Measurements from ENCODE around the gene VPS37D.
"Not testable (repeated sequence)": the region's sequence is repeated elsewhere in the genome, so short reads cannot be mapped to it uniquely, and the experiment has no call there.

Gene VPS37D

DNA sequence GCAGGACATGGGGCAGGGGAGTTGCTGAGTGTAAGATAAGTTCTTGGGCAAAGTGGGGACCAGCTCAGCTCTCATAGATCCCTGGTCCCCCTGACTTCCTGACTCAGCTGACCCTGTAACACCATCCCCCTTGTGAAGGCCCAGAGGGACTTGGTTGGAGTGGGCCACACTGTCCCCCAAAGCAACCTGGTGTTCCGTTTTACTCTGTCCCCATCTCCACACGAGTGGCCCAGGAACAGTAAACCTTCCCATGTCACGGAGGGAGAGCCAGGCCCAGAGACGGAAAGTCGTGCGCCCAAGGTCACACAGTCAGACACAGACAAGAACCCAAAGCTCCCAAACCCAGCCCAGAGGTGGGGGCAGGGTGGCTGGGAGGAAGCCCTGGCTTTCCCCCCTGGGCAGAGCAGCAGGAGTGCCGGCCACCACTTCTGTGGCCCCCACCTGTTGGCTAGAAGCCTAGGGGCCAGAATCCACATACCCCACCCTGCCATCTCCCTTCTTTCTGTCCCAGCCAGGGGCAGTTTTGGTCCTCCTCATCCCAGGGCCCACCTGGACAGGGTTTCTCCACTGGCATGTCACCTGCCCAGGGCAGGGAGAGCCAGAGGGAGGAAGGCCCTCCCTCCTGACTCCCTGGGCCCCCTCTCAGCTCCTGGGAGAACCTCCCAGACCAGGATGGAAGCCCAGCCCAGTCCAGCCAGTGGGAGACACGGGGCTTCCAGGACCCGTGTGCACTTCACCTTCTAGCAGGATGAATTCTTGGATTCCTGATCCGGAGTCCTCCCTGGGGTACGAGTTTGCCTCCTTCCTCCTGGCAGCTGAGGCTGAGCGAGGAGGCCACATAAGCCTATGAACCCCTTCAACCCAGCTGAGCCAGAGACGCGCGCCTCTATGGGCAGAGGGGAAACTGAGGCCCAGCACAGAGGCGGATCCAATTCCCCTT is 20.6 kb upstream of the VPS37D start:
- DNase-seq: no peak

DNA sequence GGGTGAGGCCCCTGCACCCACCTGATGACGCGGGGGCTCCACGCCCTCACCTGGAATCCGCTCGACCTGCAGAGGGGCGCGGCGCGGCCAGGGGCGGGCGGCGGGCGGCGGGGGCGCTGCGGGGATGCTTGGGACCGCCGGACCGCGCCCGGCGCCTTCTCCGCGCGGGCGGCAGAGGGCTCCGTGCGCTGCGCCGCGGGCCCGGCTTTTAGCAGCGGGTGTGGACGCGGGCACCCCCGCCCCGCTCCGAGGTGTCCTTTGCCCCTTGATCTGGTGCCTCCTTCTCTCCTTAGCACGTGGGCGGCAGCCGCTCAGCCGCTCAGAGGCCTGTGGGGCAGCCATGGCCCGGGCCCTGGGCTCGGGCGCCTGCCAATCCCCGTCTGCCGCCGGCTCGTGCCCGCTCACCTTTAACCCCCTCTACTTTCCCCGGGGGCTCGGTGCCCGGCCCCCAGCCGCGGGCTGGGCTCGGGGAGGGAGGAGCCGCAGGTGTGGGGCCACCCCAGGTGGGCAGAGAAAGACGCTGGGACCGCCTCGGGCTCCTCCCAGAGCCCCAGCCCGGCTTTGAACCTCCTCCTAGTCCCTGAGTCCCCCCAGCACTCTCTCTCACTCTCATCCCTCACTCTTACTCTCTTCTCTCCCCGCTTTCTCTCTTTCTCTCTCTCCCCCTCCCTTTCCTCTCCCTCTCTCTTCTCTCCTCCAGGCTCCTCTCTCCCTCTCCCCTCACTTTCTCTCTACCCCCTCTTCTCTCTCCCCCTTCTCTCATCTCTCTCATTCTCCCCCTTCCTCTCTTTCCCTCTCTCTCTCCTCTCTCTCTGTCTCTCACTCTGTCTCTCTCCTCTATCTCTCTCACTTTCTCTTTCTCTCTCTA is 19.7 kb upstream of the VPS37D start:
- no peak for DNase-seq

DNA sequence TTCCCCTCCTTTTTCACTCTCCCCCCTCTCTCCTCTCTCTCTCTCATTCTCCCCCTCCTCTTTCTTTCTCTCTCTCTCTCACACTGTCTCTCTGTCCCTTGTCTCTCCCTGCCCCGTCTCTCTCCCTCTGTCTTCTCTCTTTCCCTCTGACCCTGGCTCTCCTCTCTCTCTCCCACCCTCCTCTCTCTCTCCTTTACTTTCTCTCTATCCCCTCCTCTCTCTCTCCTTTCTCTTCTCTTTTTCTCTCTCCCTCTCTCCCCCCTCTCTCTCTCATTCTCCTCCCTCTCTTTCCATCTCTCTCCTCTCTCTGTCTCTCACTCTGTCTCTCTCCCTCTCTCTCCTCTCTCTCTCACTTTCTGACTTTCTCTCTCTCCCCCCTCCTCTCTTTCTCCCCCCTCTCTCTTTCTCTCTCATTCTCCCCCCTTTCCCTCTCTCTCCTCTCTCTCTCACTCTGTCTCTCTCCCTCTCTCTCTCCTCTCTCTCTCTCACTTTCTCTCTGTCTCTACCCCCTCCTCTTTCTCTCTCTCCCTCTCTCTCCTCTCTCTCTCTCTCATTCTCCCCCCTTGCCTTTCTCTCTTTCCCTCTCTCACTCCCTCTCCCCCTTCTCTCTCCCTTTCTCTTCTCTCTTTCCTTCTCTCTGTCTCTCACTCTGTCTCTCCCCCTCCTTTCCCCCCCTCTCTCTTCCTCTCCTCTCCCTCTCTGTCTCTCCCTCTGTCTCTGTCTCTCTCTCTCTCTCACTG is 18.9 kb upstream of the VPS37D start:
- no peak for DNase-seq

DNA sequence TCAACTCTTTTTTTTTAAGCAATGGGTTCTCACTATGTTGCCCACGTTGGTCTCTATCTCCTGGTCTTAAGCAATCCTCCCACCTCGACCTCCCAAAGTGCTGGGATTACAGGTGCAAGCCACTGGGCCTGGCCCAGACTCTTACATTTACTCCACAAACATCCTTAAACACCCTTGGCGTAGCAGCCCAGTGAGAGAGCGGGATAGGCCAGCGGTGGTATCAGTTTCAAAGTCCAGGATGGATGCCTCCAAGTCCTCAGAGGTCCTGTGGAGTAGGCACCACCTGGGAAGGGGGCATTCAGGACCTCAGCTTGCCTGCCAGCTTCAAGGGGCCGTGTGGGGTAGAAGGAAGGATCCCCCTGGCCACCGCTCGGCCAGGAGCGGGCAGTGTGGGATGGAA is 18.1 kb upstream of the VPS37D start:
- no peak for DNase-seq

DNA sequence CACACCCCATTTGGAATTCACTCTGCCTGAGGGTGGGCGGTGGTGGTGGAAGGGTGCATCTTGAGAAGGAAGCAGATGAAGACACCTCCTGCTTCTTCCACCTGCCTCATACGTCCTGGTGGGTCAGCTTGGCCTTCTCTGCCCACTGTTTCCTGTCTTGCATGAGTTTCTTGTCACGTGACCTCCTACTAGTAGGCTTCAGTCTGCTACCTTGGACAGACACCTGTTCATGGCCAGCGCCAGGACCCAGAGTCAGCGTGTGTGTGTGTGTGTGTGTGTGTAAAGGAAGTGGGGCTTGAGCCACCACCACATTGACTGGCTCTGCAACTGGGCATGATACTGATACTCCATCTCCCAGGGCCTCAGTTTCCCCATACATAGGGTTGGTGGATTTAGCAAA is 17.1 kb upstream of the VPS37D start:
- DNase-seq: no peak

DNA sequence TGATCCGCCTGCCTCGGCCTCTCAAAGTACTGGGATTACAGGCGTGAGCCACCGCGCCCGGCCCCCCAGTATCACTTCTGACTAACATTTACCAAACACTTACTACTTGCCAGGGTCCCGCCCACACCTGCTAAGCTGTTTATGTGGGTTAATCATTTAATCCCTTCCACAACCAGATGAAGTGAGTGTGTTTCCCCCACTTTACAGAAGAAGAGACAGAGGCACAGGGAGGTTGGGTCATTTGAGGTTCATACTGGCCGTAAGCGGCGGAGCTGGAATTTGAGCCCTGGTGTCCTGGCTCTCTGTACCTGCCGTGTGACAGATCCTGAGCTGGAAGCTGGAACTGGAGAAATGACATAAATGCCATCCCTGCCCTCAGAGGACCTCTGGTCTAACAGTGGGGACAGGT is 15.1 kb upstream of the VPS37D start:
- DNase-seq: no peak

DNA sequence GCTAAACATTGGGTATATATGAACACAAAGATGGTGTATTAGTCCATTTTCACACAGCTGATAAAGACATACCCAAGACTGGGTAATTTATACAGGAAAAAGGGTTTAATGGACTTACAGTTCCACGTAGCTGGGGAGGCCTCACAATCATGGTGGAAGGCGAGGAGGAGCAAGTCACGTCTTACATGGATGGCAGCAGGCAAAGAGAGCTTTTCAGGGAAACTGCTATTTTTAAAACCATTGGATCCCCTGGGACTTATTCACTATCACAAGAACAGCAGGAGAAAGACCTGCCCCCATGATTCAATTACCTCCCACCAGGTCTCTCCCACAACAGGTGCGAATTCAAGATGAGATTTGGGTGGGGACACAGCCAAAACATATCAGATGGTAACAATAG is 12.3 kb upstream of the VPS37D start:
- DNase-seq: not testable (repeated sequence)

DNA sequence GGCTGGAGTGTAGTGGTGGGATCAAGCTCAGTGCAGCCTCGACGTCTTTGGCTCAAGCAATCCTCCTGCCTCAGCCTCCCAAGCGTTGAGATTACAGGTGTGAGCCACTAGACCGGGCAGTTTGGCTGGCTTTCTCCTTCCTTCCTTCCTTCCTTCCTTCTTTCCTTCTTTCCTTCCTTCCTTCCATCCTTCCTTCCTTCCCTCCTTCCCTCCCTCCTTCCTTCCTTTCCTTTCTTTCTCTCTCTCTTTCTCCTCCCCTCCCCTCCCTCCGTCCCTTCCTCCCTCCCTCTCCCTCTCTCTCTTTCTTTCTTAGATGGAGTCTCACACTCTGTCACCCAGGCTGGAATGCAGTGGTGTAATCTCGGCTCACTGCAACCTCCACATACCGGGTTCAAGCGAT is 7.6 kb upstream of the VPS37D start:
- DNase-seq: no peak

DNA sequence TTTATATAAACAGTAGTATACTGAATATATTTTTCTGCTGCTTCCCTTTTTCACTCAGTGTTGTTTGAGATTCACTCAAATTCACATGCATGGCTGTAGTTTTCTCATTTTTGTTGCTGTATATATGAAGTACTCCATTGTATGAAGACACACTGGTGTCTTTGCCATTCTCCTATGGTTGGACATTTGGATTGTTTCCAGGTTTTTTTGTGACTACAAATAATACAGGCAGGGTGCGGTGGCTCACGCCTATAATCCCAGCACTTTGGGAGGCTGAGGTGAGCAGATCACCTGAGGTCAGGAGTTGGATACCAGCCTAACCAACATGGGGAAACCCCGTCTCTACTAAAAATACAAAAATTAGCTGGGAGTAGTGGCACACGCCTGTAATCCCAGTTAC is 7.0 kb upstream of the VPS37D start:
- DNase-seq: not testable (repeated sequence)

DNA sequence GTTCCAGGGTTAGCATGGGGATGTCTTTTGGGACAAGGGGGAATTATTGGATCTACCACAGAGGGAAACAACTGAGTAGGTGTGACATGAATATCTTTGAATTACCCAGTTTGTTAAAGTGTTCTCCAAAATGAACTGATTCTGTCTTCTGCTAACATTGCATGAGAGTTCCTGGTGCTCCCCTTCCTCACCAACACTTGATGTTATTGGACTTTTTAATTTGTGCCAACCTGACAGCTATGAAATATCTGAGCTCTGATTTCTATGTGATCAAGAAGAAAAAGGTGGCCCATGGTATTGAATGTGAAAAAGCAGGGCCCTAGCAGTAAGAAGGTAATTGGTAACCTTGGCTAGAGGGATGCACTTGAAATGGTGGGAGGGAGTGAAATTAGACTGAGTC is 4.6 kb upstream of the VPS37D start:
- DNase-seq: no peak

DNA sequence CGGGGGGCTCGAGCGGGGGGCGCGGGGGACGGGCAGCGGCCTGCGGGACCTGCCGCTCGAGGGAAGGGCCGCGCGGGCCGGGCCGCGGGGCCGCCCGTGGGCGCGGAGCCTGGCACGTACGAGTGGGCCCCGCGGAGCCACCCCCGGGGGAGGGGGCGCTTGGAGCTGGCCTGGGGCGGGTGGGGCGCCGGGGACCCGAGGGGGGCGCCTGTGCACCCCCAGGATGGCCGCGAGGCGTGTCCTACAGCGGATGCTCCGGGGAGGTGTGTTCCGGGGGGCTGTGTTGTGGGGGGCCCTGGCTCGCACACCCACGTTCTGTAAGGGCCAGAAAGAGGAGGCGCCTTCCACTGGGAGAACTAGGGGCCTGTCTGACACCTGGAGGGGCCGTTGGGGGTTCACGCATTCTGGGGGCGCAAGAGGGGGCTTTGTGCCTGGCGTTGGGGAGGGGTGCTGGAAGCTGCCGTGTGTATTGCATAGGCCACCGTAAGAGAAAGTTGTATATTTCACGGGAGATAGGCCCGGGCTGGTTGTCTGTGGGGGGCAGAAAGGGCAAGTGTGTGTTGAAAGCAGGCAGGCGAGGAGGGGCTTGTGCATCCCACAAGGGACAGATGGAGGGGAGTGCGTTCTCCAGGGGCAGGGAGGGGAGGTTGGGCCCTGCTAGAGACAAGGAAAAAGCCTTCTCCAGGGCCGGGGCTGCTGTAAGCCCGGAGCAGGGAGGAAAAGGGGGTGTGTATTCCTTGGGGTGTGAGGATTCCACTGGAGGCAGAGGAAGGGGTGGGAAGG is 663 bp downstream of the VPS37D start:
- DNase-seq: no peak

DNA sequence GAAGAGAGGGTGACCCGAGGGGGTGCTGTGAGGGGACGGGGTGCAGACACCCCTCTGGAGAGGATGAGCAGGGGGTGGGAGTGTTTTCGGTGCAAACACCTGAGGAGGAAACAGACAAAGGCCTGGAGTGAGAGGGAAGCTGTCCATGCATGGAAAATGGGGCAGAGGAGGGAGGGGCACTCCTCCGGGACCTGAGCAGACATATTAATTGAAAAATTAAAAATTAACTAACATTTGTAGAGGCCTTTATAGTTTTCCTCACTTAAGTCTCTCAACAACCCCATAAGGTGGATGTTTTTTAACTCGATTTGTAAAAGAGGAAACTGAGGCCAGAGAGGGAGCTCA is 1.2 kb downstream of the VPS37D start:
- no peak for DNase-seq

DNA sequence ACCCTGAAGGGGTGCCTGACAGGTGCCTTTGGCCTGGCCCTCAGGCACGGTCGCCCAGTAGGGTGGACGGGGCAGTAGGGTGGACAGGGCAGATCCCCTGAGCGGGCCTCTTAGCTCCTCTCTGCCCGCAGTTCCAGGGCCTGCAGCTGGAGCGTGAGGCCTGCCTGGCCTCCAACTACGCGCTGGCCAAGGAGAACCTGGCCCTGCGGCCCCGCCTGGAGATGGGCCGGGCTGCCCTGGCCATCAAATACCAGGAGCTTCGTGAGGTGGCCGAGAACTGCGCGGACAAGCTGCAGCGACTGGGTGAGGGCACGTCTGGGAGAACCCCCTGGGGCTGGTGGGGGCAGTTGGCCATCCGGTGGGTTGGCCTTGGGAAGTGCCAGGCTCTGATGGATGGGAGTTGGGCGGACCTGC is 1.7 kb downstream of the VPS37D start:
- no peak for DNase-seq

DNA sequence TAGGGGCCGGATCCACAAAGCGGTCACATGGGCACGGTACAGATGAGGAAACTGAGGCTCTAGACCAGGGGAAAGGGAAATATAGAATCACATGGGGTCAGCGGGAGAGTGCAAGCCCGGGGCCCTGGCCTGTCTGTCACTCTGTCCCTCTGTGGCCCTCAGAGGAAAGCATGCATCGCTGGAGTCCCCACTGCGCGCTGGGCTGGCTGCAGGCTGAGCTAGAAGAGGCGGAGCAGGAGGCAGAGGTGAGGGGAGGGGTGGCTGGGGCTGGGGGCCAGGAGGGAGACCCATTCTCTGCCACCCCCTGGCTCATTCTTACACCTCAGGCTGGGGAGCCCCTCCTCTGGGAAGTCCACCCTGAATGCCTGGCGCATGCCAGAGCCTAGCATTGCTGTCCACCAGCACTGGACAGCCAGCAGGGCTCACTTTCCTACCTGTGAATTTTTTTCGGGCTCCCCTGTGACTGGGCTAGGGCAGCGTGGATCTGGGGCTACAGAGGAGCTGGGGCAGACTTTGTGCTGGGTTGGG is 2.3 kb downstream of the VPS37D start:
- no peak for DNase-seq

DNA sequence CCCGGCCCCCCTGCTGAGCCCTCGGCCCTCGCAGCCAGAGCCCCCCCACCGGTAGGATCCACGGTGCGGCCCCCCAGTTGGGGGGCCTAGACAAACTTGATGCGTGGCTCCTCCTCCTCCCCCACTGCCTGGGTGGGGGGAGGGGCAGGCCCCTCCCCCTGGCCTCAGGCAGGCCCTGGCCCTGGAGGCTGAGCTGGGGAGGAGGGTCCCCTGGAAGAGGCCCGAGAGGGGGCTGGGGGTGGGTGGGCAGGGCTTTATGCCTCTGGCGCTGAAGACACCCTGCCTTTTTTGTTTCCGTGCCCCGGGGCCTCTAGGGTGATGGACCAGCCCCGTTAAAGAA is 3.7 kb downstream of the VPS37D start:
- DNase-seq: no peak

DNA sequence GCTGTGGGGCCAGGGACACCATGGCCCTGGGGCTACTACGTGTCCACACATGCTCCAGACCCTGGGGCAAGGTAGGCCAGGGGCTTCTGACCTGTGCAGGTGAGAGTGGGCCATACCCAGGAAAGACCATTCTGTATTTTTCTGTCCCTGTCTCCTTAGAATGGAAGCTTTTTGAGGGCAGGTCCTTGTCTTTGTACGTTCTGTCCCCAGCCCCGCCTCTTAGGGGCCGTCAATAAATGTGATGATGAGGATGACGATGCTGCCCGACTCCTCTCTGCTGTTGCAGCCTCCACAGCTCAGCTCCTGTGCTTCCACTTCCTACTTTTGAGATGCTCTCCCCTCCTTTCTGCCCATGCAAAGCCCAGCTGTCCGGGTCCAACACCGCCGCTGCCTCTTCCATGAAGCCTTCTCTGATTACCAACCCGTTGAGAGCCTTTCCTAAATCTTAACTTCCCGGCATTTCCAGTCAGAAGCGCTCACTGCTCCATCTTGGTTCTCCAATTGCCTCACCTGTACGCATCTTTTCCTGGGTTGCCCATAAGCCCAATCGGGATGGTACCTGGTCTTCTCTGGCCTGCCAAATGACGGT is 4.3 kb downstream of the VPS37D start:
- no peak for DNase-seq

DNA sequence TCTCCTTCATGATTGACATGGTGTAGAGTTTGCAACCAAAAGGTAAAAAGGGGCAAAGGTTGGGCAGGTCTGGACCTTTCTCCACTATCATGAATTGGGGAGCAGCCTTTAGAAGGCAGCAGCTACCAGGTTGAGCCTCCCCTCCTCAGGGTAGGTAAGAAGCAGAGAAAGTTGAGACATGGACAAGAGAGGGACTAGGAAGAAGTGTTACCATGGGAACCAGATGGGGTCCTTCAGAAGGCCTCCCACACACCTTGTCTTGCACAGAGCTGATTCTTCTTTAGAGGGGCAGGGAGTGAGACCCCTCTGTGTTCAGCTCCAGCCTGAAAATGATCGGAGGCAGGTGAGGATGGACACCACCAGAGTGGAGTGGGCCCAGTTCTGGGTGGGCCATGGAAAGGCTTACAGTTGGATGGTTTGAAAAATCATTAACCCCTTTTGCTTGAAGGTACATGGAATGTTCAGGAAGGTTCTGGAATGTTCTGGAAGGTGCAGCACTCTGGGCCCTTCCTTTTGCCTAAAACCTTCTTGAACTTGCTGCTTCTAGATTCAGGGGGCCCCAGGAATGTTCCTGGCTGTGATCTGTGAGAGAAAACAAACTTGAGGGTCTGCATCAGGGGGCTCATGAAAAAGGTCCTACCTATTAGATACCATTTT is 7.0 kb downstream of the VPS37D start:
- no peak for DNase-seq

DNA sequence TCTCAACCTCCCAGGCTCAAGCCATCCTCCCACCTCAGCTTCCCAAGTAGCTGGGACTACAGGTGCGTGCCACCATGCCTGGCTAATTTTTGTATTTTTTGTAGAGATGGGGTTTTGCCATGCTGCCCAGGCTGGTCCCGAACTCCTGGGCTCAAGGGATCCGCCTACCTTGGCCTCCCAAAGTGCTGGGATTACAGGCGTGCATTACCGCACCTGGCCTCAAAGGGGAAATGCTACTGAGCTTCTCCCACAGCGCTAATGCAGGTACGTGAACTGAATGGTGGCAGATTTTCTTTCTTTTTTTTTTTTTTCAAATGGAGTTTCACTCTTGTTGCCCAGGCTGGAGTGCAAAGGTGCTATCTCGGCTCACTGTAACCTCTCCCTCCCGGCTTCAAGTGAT is 8.4 kb downstream of the VPS37D start:
- DNase-seq: not testable (repeated sequence)

DNA sequence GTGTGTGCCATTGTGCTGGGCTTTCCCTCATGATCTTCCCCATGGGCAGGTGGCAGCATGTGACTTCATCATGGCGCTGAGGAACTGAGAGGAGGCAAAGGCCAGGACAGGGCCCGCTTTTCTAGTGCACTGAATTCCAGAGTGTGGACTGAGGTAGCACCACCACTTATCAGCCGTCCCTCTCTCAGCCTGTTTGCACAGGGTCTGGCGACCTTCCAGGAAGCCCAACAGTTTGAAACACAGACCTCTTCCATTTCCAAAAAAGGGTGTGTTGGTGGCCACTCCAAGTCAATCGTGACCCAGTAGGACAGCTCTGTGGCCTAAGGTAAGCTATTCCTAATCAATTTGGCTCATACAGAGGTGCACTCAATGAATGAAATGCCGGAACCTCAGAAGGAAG is 11.2 kb downstream of the VPS37D start:
- DNase-seq: no peak

DNA sequence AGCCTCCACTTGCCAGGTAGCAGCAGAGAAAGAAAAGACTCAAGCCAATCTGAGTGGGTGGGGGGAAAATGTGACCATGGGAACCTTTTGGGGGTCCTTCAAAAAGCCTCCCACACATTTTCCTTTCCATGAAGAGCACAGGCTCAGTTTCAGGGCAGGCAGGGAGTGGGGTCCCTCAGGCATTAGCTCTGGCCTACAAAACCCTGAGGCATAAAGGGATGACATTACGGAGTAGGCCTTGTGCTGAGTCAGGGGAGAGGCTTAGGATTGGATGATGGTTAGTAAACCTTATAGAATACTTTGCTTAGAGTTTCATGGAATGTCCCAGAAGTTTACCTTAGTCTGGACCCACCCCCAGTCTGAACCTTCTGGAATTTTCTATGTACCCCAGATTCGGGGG is 12.1 kb downstream of the VPS37D start:
- DNase-seq: no peak

DNA sequence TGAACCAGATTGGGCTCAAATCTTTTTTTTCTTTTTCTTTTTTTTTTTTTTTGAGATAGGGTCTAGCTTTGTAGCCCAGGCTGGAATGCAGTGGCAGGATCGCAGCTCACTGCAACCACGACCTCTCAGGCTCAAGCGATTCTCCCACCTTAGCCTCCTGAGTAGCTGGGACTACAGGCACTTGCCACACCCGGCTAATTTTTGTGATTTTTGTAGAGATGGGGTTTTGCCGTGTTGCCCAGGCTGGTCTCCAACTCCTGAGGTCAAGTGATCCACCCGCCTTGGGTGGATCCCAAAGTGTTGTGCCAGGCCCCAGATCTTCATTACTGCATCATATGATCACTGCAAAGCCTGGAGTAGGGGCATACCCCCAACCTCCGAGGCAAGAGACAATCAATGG is 12.9 kb downstream of the VPS37D start:
- no peak for DNase-seq

DNA sequence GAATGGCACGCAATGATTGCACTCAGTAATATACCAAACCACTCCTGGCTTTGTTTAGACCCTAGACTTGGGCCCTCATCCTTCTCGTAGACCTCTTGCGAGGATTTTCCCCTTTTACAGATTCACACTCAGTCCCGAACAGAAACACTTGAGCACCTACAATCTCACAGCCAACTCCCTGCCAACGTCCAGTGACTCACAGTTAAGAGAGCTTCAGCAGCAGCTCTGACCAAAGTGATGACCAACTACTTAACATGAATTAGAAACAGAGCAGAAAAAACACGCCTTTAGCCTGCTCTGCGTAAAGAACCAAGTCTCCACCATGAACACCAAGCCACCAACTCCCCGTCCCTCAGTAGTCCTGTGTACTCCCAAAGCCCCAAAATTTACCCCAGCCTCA is 13.4 kb downstream of the VPS37D start:
- no peak for DNase-seq
